Muscle layer of duodenum (tissue), 2 donors: Measurements from ENCODE around the gene MIS18A.
"Not testable (repeated sequence)": the region's sequence is repeated elsewhere in the genome, so short reads cannot be mapped to it uniquely, and the experiment has no call there.

Source experiments
- H3K27ac ChIP-seq: one replicate; pipeline ENCODE4 v1.7.0; 2013; ENCODE audit warnings: mild to moderate bottlenecking, low read length
- H3K27me3 ChIP-seq: one replicate; pipeline ENCODE4 v1.7.0; 2013; ENCODE audit warnings: low read depth, mild to moderate bottlenecking, control low read depth, low read length
- H3K36me3 ChIP-seq, 2 donors: one replicate each; pipeline ENCODE4 v1.7.0; 2013; ENCODE audit warnings: low read length in 2 of 2, control low read depth in 1 of 2, mild to moderate bottlenecking in 1 of 2; ENCODE audit not compliant: insufficient read depth in 2 of 2, control insufficient read depth in 1 of 2
- H3K4me1 ChIP-seq, 2 donors: one replicate each; pipeline ENCODE4 v1.7.0; 2013; ENCODE audit warnings: low read length in 2 of 2, mild to moderate bottlenecking in 2 of 2, control low read depth in 1 of 2, moderate library complexity in 1 of 2; ENCODE audit not compliant: insufficient read depth in 2 of 2, control insufficient read depth in 1 of 2
- H3K4me3 ChIP-seq, 2 donors: one replicate each; pipeline ENCODE4 v1.7.0; 2013; ENCODE audit warnings: low read length in 2 of 2, low read depth in 1 of 2, mild to moderate bottlenecking in 1 of 2
- H3K9me3 ChIP-seq, 2 donors: one replicate each; pipeline ENCODE4 v1.7.0; 2013; ENCODE audit warnings: low read length in 2 of 2, control low read depth in 1 of 2, mild to moderate bottlenecking in 1 of 2; ENCODE audit not compliant: control insufficient read depth in 1 of 2
- donor health status: healthy.

MIS18A gene

DNA sequence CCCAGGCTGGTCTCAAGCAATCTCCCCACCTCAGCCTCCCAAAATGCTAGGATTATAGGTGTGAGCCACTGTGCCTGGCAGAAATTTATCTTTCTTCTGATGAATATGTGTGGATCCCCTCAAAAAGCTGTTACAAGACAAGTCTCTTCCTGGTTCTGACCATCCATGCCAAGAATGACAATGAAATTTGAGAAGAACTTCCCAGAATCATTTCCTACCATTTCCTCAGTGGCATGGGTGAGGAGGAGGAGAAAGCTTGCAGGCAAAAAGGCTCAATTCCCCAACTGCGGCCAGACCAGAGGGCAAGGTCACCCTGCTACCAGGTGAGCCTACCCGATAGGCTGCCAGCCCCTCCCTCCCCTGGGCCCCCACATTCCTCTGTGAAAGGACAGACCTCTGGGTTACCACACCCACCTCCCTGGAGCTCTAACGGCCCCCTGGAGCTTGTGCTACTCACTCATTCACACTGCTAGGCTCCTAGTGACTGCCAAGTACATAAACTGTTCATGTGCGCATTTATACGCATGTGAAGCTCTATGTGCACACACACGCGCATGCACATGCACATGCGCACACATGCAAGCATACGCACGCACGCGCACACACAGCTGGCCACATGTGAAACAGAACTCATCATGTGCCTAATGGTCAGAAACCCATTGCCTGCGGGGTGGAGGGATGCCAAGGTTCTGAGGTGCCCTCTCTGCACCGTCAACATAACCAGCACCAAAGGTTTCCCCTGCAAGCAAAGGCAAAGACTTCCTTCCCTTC, 36.8 kb upstream of the MIS18A start:
- H3K9me3 ChIP-seq = no peaks in the 10 kb centered on the region
- H3K27me3 ChIP-seq = no peaks in the 10 kb centered on the region
- peaks cover 63 to 67% of the 10 kb centered on the region in 2 donors for H3K36me3 ChIP-seq
- H3K4me3 ChIP-seq = no peak overlapping the region
- no peaks in the 10 kb centered on the region for H3K4me1 ChIP-seq
- no peak overlapping the region for H3K27ac ChIP-seq

DNA sequence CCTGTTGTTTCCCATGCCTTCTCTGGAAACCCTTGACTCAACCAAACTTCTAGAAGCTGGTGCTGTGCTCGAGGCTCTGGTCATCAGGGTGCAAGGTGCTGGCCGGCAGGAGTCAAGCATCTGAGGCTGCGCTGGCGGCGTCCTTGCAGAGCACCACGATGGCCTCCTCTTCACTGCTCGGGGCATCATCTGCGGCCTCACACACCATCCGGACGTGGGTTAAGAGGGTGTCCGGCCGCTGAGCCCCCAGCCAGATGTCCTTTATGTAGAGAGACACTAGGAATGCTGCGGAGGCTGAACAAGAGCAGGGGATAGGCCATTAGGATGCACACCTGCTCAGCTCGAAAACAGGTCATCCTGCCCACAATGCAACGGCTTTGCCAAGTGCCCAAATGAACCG, 36.0 kb upstream of the MIS18A start:
- Histone ChIP-seq H3K27ac (no peak overlapping the region), H3K36me3 (peaks cover 55 to 60% of the 10 kb centered on the region in 2 donors), H3K9me3 (no peaks in the 10 kb centered on the region)

DNA sequence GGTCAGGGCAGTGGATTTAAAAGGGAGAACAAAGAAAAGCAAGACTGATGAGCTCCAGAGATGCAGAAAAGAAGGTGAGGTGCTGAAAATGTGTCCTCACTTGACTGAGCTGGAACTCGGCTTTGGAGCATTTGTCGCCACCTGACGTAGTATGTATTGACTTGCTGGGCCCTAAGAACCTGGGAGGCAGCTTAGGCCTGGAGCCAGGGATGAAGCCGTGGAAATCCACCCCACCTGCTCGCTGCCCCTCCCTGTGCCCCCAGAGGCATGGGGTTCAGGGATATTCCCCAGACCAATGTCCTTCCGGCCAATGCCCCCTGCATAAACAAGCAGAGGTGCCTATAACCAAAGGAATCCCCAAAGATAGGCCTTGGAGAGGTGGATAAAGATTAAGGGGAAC, 34.1 kb upstream of the MIS18A start:
- H3K27ac ChIP-seq = no peak overlapping the region

More for the DNA sequence above, 36.0 kb upstream of the MIS18A start:
- no peaks in the 10 kb centered on the region for H3K27me3 ChIP-seq
- no peak overlapping the region for H3K4me3 ChIP-seq
- no peaks in the 10 kb centered on the region for H3K4me1 ChIP-seq

GRCh38 chr21:32312326-32312725, 33.5 kb upstream of the MIS18A start:
- H3K27ac ChIP-seq = no peak overlapping the region

More for the DNA sequence above, 34.1 kb upstream of the MIS18A start:
- peaks cover 37 to 49% of the 10 kb centered on the region in 2 donors for H3K36me3 ChIP-seq
- H3K9me3 ChIP-seq = no peaks in the 10 kb centered on the region
- H3K4me1 ChIP-seq = no peaks in the 10 kb centered on the region
- no peak overlapping the region for H3K4me3 ChIP-seq
- H3K27me3 ChIP-seq = no peaks in the 10 kb centered on the region

GRCh38 chr21:32311621-32312020, 32.8 kb upstream of the MIS18A start:
- H3K4me1 ChIP-seq = no peaks in the 10 kb centered on the region
- H3K9me3 ChIP-seq = no peaks in the 10 kb centered on the region
- H3K27me3 ChIP-seq = no peaks in the 10 kb centered on the region
- no peak overlapping the region for H3K4me3 ChIP-seq
- peaks cover 24 to 36% of the 10 kb centered on the region in 2 donors for H3K36me3 ChIP-seq
- no peak overlapping the region for H3K27ac ChIP-seq

More at GRCh38 chr21:32312326-32312725, 33.5 kb upstream of the MIS18A start:
- H3K4me1 ChIP-seq = no peaks in the 10 kb centered on the region
- no peak overlapping the region for H3K4me3 ChIP-seq
- no peaks in the 10 kb centered on the region for H3K9me3 ChIP-seq
- no peaks in the 10 kb centered on the region for H3K27me3 ChIP-seq
- H3K36me3 ChIP-seq = peaks cover 32 to 43% of the 10 kb centered on the region in 2 donors

DNA sequence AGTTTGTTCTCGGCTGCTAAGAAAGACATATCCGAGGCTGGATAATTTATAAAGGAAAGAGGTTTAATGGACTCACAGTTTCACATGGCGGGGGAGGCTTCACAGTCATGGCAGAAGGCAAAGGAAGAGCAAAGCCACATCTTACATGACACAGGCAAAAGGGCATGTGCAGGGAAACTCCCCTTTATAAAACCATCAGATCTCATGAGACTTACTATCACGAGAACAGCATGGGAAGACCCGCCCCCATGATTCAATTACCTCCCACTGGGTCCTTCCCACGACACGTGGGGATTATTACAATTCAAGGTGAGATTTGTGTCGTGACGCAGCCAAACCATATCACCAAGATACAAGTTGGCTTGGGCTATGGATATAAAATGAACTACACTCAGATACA, 32.1 kb upstream of the MIS18A start:
- not testable (repeated sequence) for H3K27ac ChIP-seq, H3K27me3 ChIP-seq, H3K4me3 ChIP-seq, H3K9me3 ChIP-seq, H3K4me1 ChIP-seq
- H3K36me3 ChIP-seq = peaks cover 18 to 29% of the 10 kb centered on the region in 2 donors

DNA sequence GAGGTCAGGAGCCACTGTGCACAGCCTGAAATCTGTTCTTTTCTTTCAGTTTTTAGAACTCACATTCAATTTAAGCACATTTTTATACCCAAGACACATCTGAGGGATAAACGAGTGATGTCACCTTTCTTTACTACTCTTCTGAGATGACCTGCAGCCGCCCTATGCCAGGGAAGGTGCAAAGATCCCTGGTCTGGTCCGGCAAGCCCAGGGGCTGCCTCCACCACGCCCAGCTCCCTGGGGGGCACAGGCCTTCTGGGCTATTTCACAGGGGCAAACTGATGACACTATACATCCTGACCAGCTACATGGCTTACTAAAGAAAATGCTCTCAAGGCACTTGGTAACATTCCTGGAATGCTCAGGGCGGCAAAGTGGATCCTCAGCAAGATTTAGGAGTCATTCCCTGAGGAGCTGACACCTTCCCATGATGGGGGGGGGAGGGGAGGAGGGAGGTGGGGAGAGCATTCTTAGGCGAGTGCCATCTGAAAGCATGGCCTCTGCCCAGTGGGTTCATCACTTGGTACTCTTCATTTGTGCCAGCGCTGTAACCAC, 31.1 kb upstream of the MIS18A start:
- H3K27me3 ChIP-seq = no peaks in the 10 kb centered on the region
- peaks cover 16 to 21% of the 10 kb centered on the region in 2 donors for H3K36me3 ChIP-seq
- no peak overlapping the region for H3K27ac ChIP-seq
- H3K4me3 ChIP-seq = no peak overlapping the region
- H3K9me3 ChIP-seq = no peaks in the 10 kb centered on the region
- no peaks in the 10 kb centered on the region for H3K4me1 ChIP-seq

GRCh38 chr21:32308696-32309095, 29.8 kb upstream of the MIS18A start:
- peaks cover 10 to 13% of the 10 kb centered on the region in 2 donors for H3K36me3 ChIP-seq
- no peaks in the 10 kb centered on the region for H3K27me3 ChIP-seq
- H3K9me3 ChIP-seq = no peaks in the 10 kb centered on the region
- H3K27ac ChIP-seq = no peak overlapping the region
- no peak overlapping the region for H3K4me3 ChIP-seq
- no peaks in the 10 kb centered on the region for H3K4me1 ChIP-seq

GRCh38 chr21:32307706-32308105, 28.9 kb upstream of the MIS18A start:
- Histone ChIP-seq H3K4me1 (no peaks in the 10 kb centered on the region), H3K27ac (no peak overlapping the region), H3K9me3 (no peaks in the 10 kb centered on the region), H3K27me3 (no peaks in the 10 kb centered on the region), H3K36me3 (peaks cover 10 to 13% of the 10 kb centered on the region in 2 donors), H3K4me3 (no peak overlapping the region)

GRCh38 chr21:32306021-32306780, 27.4 kb upstream of the MIS18A start:
- H3K4me3 ChIP-seq = no peak overlapping the region

GRCh38 chr21:32304998-32305397, 26.1 kb upstream of the MIS18A start:
- H3K36me3 ChIP-seq = peaks cover 0 to 7% of the 10 kb centered on the region in 2 donors
- no peaks in the 10 kb centered on the region for H3K9me3 ChIP-seq
- no peaks in the 10 kb centered on the region for H3K4me1 ChIP-seq
- no peak overlapping the region for H3K4me3 ChIP-seq
- no peaks in the 10 kb centered on the region for H3K27me3 ChIP-seq
- no peak overlapping the region for H3K27ac ChIP-seq

More at GRCh38 chr21:32306021-32306780, 27.4 kb upstream of the MIS18A start:
- no peak overlapping the region for H3K27ac ChIP-seq
- no peaks in the 10 kb centered on the region for H3K27me3 ChIP-seq
- H3K4me1 ChIP-seq = no peaks in the 10 kb centered on the region
- H3K9me3 ChIP-seq = no peaks in the 10 kb centered on the region
- H3K36me3 ChIP-seq = peaks cover 4 to 8% of the 10 kb centered on the region in 2 donors
